Esophagus muscularis mucosa (tissue), 4 donors: ENCODE results near the gene ANKS3. TPM values are rescaled to one million over a fixed set of nuclear protein-coding genes. Genes with fewer than 3 reads are reported as not detected.

ENCODE experiments used
- DNase-seq: peaks from one replicate; pipeline ENCODE4 v3.0.0-alpha.2; 2017; ENCODE audit errors: extremely low spot score
- H3K27ac ChIP-seq, 4 donors: fragments of 200-600 bp; sonication (generic); replicated peaks in 1 of 4; 1 replicate in 3 of 4; 2 replicates in 1 of 4; pipeline ENCODE4 v1.5.1; 2016 to 2019; ENCODE audit warnings: mild to moderate bottlenecking in 1 of 4
- H3K27me3 ChIP-seq, 4 donors: fragments of 200-600 bp; sonication (generic); one replicate each; pipeline versions ENCODE4 v1.5.1 to v1.6.0; 2016 to 2019
- H3K36me3 ChIP-seq, 4 donors: fragments of 200-600 bp; sonication (generic); one replicate each; pipeline ENCODE4 v1.5.1; 2016 to 2019
- H3K4me1 ChIP-seq, 4 donors: fragments of 200-600 bp; sonication (generic); one replicate each; pipeline ENCODE4 v1.5.1; 2016 to 2019
- H3K4me3 ChIP-seq, 4 donors: fragments of 200-600 bp; sonication (generic); 1 replicate in 2 of 4; 2 replicates in 2 of 4; pipeline ENCODE4 v1.5.1; 2016 to 2019; ENCODE audit warnings: mild to moderate bottlenecking in 4 of 4, moderate library complexity in 1 of 4
- H3K9me3 ChIP-seq, 4 donors: fragments of 200-600 bp; sonication (generic); 1 replicate in 3 of 4; 2 replicates in 1 of 4; pipeline ENCODE4 v1.5.1; 2016 to 2019
- CTCF ChIP-seq, 3 experiments: fragments of 200-600 bp in 2 of 3; fragments of 450-650 bp in 1 of 3; sonication (generic) in 2 of 3; IDR thresholded peaks; one replicate each; pipeline ENCODE4 v1.5.1; 2017 to 2019; ENCODE audit warnings: antibody characterized with exemption in 3 of 3, mild to moderate bottlenecking in 2 of 3, moderate library complexity in 1 of 3
- EP300 ChIP-seq: sonication (generic); formaldehyde crosslinking; IDR thresholded peaks from one replicate; pipeline ENCODE4 v1.6.1; 2017; ENCODE audit warnings: antibody characterized with exemption
- POLR2A ChIP-seq: fragments of 450-650 bp; IDR thresholded peaks from one replicate; pipeline ENCODE4 v1.6.1; 2017; ENCODE audit warnings: antibody characterized with exemption, moderate library complexity, mild to moderate bottlenecking, low read depth
- POLR2AphosphoS5 ChIP-seq, 2 donors: sonication (generic); formaldehyde crosslinking; IDR thresholded peaks; one replicate each; pipeline ENCODE4 v1.6.1; 2017; ENCODE audit warnings: antibody characterized with exemption in 2 of 2
- WGBS: methylation state at CpG from one replicate; pipeline ENCODE4 v1.1.5; 2018; 5-methylcytosine and 5-hydroxymethylcytosine counted together
- intact Hi-C: fragments of 100-400 bp; cut with DNase I; formaldehyde crosslinking; loops from one replicate; pipeline ENCODE4 v1.15.1; 2023
- total RNA-seq, 4 donors: library from RNA; depleted of rRNA; stranded (reverse); fragments of >200 nt; gene quantifications; one replicate each; pipeline versions ENCODE4 v1.1.0 to v1.2.1, GENCODE V29; 2016

ANKS3 gene
- total RNA-seq, 4 donors from 2014 or later: 17.0 to 29.0 (median 24.7) TPM

GRCh38 chr16:4687416-4687815 lies 46.7 kb downstream of the ANKS3 start:
- Histone ChIP-seq H3K9me3 (no peaks in the 10 kb centered on the region), H3K36me3 (peaks cover 19 to 86% (median 75%) of the 10 kb centered on the region in 4 donors), H3K4me3 (no peak overlapping the region), H3K27me3 (no peaks in the 10 kb centered on the region), H3K27ac (no peak overlapping the region), H3K4me1 (peaks cover 2 to 21% (median 14%) of the 10 kb centered on the region in 4 donors)
- TF ChIP-seq CTCF (IDR thresholded peaks at IDR 0.05): no peak
- TF ChIP-seq POLR2AphosphoS5 (IDR thresholded peaks at IDR 0.05): no peak
- TF ChIP-seq EP300: no peak
- no peak for TF ChIP-seq POLR2A
- 84% methylated on average over 8 of the region's 8 CpGs for WGBS
- no peak for DNase-seq
- intact Hi-C loops: no loop called here

- H3K4me1 ChIP-seq: peaks cover 0 to 28% (median 15%) of the 10 kb centered on the region in 4 donors
- TF ChIP-seq CTCF (IDR thresholded peaks at IDR 0.05) (no peak), EP300 (no peak), POLR2A (no peak), POLR2AphosphoS5 (IDR thresholded peaks at IDR 0.05) (no peak)
- intact Hi-C loops: no loop called here
- H3K9me3 ChIP-seq: no peaks in the 10 kb centered on the region
- no peak for DNase-seq
- no peaks in the 10 kb centered on the region for H3K27me3 ChIP-seq
- no peak overlapping the region for H3K27ac ChIP-seq
- 88% methylated on average over 21 of the region's 27 CpGs for WGBS
- H3K36me3 ChIP-seq: peaks cover 19 to 94% (median 83%) of the 10 kb centered on the region in 4 donors
- H3K4me3 ChIP-seq: no peak overlapping the region
Measured at GRCh38 chr16:4686497-4687210, 47.4 kb downstream of the ANKS3 start.

- Histone ChIP-seq H3K9me3 (no peaks in the 10 kb centered on the region), H3K4me3 (no peak overlapping the region), H3K27ac (no peak overlapping the region), H3K27me3 (no peaks in the 10 kb centered on the region), H3K36me3 (peaks cover 19 to 99% (median 89%) of the 10 kb centered on the region in 4 donors), H3K4me1 (peaks cover 7 to 32% (median 21%) of the 10 kb centered on the region in 4 donors)
- DNase-seq: no peak
- intact Hi-C loops: no loop called here
- TF ChIP-seq POLR2AphosphoS5 (IDR thresholded peaks at IDR 0.05): no peak
- TF ChIP-seq POLR2A: no peak
- no peak for TF ChIP-seq EP300
- TF ChIP-seq CTCF (IDR thresholded peaks at IDR 0.05): no peak
- 94% methylated on average over 38 of the region's 38 CpGs for WGBS
Measured at GRCh38 chr16:4685776-4686496, 48.1 kb downstream of the ANKS3 start.

GRCh38 chr16:4685292-4685691 lies 48.8 kb downstream of the ANKS3 start:
- Histone ChIP-seq H3K4me1 (peaks cover 13 to 36% (median 25%) of the 10 kb centered on the region in 4 donors), H3K27ac (no peak overlapping the region), H3K27me3 (no peaks in the 10 kb centered on the region), H3K9me3 (no peaks in the 10 kb centered on the region), H3K4me3 (no peak overlapping the region), H3K36me3 (peaks cover 19 to 100% (median 91%) of the 10 kb centered on the region in 4 donors)
- intact Hi-C loops: no loop called here
- 85% methylated on average over 9 of the region's 13 CpGs for WGBS
- no peak for DNase-seq
- TF ChIP-seq CTCF (IDR thresholded peaks at IDR 0.05) (no peak), POLR2AphosphoS5 (IDR thresholded peaks at IDR 0.05) (no peak), EP300 (no peak), POLR2A (no peak)
